Mesodermal cell (in vitro differentiated cells): ENCODE measurements around the gene MYOM3.
"Not testable (repeated sequence)": the region's sequence is repeated elsewhere in the genome, so short reads cannot be mapped to it uniquely, and the experiment has no call there.

Experiments
- H3K27ac ChIP-seq: 2 replicates; pipeline ENCODE4 v1.7.0; 2013; ENCODE audit warnings: mild to moderate bottlenecking, low read depth, low read length, moderate library complexity; ENCODE audit not compliant: severe bottlenecking
- H3K36me3 ChIP-seq: 2 replicates; pipeline ENCODE4 v1.7.1; 2013; ENCODE audit warnings: mild to moderate bottlenecking, low read length, moderate library complexity; ENCODE audit not compliant: control insufficient read depth, insufficient read depth
- H3K4me1 ChIP-seq: one replicate; pipeline ENCODE4 v1.7.1; 2013; ENCODE audit warnings: mild to moderate bottlenecking, low read length; ENCODE audit not compliant: insufficient read depth, control insufficient read depth, poor library complexity, severe bottlenecking
- H3K4me3 ChIP-seq: 2 replicates; pipeline ENCODE4 v1.7.0; 2013; ENCODE audit warnings: low read length, control low read depth, mild to moderate bottlenecking; ENCODE audit not compliant: insufficient read depth, poor library complexity, severe bottlenecking; ENCODE audit errors: extremely low read depth
- H3K9me3 ChIP-seq: 2 replicates; pipeline ENCODE4 v1.7.1; 2013; ENCODE audit warnings: mild to moderate bottlenecking, low read length, moderate library complexity; ENCODE audit not compliant: control insufficient read depth
- WGBS, 2 experiments: methylation state at CpG; one replicate each; pipeline ENCODE4 v1.1.5; 2013; ENCODE audit warnings: missing lambda C conversion rate in 2 of 2; ENCODE audit not compliant: insufficient coverage in 2 of 2; 5-methylcytosine and 5-hydroxymethylcytosine counted together

MYOM3 gene

DNA sequence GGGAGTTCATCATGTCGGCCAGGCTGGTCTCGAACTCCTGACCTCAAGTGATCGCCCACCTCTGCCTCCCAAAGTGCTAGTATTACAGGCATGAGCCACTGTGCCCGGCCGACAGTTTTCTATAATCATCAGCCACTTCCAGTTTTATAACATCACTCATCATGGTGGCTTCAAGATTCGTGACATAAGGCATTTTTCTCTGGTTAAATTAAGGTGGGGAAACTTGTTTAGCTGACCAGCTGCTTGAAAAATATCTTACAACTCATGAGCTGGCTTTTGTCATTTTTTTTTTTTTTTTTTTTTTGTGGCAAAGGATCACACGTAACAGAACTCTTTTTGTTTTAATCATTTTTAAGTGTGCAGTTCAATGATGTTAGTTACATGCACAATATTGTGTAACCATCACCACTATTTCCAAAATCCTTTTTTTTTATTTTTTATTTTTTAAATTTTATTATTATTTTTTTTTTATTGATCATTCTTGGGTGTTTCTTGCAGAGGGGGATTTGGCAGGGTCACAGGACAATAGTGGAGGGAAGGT lies 80.9 kb downstream of the MYOM3 start:
- 83 to 84% methylated on average over 4 to 5 of the region's 7 CpGs for WGBS, 2 experiments
- not testable (repeated sequence) for H3K36me3 ChIP-seq, H3K4me1 ChIP-seq, H3K4me3 ChIP-seq, H3K9me3 ChIP-seq, H3K27ac ChIP-seq

DNA sequence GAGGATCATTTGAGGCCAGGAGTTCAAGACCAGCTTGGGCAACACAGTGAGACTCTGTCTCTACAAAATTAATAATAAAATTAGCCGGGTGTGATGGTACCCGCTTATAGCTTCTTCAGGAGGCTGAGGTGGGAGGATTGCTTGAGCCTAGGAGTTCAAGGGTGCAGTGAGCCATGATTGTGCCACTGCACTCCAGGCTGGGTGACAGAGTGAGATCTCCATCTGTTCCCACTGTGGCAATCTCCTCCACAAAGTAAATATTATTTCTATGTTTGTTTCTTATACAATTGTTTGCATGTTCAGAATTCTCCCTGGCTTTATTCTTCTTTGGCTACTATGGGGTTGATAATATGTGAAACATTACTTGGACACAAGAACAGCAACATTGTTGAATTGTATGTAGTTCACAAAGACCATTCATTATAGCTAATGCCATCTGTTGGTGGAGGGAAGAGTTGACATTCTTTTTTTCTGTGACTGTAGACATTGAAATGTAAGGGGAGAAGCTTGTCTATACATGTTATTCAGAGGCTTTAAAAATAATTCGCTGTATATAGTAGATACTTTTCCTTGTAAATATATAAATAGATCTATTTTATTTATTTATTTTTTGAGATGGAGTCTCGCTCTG lies 84.0 kb downstream of the MYOM3 start:
- 40 to 96% methylated on average over 1 to 3 of the region's 4 CpGs for WGBS, 2 experiments
- Histone ChIP-seq H3K4me1 (no peaks in the 10 kb centered on the region), H3K27ac (no peak overlapping the region), H3K9me3 (no peaks in the 10 kb centered on the region), H3K4me3 (no peak overlapping the region), H3K36me3 (no peaks in the 10 kb centered on the region)

DNA sequence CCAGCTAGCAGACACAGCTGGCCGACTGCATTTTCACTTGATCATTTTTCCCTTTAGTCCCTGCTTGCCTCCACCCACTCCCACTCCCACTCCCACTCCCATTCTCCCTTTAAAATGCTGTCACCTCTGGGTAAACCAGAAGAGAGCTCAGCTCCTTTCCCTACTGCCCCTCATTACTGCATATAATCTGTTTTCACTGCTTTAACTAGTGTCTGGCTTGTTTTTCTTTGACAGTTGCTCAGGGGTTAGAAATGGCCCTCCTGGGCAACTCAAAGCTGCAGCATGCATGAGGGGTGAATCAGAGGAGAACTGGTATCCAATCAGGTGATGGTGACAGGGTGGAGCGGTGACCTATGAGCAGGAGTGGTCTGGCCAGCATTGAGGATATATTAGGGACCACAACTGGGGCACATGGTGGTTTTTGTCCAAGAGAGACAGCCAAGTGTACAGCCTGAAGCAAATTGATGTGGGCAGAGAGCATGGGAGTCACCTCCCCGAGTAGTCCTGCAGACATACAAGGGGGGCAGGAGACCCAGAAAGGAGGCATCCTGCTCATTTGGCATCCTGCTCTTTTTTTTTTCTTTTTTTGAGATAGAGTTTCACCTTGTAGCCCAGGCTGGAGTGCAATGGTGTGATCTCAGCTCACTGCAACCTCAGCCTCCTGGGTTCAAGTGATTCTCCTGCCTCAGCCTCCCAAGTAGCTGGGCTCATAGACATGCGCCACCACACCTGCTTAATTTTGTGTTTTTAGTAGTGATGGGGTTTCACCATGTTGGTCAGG lies 89.2 kb downstream of the MYOM3 start:
- WGBS, 2 experiments = 61 to 69% methylated on average over 3 of the region's 4 CpGs
- Histone ChIP-seq H3K36me3 (no peaks in the 10 kb centered on the region), H3K4me1 (peaks cover 36% of the 10 kb centered on the region), H3K4me3 (no peak overlapping the region), H3K27ac (peak overlapping the region; percentile 82), H3K9me3 (no peaks in the 10 kb centered on the region)

DNA sequence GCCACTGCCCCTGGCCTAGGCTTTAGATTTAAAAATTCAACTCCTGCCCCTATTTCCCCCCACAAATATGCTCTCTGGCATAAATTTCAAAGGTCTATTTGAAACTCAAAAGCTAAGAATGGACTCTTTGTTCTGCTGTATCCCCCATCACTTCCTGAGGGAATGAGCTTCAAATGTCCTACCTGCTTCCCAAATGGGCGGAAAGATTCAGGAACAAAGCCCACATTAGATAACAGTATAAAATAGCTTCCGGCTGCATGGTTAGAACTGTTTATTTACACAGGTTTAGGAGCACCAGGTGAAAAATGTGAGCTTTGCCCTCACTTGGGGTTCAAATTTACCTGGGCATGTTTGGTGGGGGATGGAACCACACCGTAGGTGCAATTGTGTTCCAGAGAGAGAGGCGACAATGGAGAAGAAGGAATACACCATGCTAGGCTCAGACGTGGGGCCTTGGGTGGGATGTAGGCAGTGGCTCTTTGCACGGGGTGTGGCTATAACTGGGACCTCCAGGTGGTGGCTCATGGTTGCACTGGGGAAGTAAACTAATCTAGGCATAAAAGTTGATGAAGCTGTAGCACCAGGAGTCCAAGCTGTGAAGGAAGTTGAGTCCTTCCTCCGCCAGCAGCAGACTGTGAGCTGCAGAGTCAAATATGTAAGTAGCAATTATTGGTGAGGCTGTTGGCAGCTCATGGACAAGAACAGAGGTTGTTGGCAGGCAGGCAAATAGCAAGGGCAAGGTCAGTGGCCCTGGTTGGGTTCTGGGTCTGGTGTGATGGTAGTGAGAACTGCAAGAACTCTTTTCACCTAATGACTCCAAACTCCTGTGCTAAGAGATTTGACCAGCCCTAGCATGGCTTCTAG lies 90.3 kb downstream of the MYOM3 start:
- Histone ChIP-seq H3K4me3 (no peak overlapping the region), H3K4me1 (peaks cover 36% of the 10 kb centered on the region), H3K27ac (peak overlapping the region; percentile 82), H3K36me3 (no peaks in the 10 kb centered on the region), H3K9me3 (no peaks in the 10 kb centered on the region)
- WGBS, 2 experiments = 97 to 100% methylated on average over 5 to 7 of the region's 7 CpGs

DNA sequence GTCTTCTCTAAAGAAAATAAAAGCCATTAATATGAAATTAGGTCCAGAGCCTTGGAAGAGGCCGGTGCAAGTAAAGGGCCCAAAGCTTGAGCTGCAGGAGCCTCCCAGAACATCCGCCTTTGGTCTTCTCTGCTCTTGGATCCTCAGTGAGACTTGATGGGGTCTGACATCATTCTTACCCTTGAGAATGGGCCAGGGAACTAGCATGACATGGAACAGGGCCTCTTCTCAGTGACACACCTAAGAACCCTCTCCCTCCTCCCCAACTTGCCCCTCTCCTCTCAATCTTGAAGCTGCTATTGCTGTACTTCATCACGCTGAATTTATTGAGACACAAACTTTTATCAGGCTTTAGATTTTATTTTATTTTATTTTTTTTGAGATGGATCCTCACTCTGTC lies 91.5 kb downstream of the MYOM3 start:
- Histone ChIP-seq H3K27ac (no peak overlapping the region), H3K36me3 (no peaks in the 10 kb centered on the region), H3K4me1 (peaks cover 36% of the 10 kb centered on the region), H3K9me3 (no peaks in the 10 kb centered on the region), H3K4me3 (no peak overlapping the region)
- WGBS, 2 experiments = 96 to 100% methylated on average over 2 of the region's 3 CpGs

DNA sequence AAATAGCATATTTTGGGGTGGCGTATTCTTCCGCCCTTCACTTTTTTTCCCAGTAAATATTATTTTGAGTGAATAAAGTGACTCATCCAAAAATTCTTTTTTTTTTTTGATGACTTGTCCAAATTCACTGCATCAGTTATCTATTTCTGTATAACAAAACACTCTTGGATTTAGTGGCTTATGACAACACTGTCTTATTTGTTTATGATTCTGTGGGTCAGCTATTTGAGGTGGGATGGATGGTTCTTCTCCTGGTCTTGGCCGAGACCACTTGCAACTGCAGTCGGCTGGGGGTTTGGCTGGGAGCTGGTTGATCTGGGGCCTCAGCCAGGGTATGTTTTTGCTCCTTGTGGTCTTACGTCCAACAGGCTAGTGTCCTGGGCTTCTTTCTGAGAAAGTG lies 91.9 kb downstream of the MYOM3 start:
- 90 to 100% methylated on average over 2 of the region's 5 CpGs for WGBS, 2 experiments
- Histone ChIP-seq H3K9me3 (no peaks in the 10 kb centered on the region), H3K36me3 (no peaks in the 10 kb centered on the region), H3K4me1 (peaks cover 36% of the 10 kb centered on the region), H3K27ac (no peak overlapping the region), H3K4me3 (no peak overlapping the region)

DNA sequence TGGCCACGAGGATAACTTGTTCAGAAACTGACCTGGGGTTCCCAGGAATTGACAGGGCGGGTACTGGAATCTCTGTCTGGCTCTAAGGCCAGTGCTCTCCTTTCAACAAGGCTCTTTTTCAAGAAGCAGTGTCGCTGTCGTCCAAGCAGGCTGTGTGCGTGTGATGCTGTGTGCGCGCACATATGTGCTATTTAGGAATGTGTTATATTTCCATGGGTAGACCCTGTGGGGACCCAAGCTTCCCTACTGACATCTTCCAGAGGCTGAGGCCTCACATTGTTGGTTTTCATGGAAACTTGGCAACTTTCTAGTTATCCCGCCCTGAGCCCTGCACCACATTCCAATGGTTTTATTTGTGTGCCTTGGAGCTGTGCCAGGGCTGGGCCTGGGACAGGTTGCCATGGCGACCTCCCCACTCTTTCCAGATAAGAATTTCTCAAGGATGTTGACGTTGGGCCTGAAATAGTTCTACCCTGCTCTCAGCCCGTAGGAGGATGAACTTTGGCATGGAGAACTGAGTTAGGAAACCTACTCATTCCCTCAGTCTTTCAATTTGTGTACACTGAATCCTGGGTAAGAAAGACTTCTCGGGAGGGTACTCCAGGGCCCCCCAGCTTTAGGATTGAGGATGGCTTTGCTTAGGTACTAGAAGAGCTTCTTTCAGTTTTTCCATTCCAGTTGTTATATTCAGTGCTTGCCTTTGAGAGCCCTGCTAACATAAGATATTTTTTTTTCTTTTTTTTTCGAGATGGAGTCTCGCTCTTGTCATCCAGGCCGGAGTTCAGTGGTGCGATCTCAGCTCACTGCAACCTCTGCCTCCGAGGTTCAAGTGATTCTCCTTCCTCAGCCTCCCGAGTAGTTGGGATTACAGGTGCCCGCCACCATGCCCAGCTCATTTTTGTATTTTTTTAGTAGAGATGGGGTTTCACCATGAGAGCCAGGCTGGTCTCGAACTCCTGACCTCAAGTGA lies 93.0 kb downstream of the MYOM3 start:
- WGBS, 2 experiments = 82 to 87% methylated on average over 11 to 14 of the region's 20 CpGs
- Histone ChIP-seq H3K4me3 (no peak overlapping the region), H3K9me3 (no peaks in the 10 kb centered on the region), H3K27ac (peak overlapping the region; percentile 95), H3K4me1 (peaks cover 36% of the 10 kb centered on the region), H3K36me3 (no peaks in the 10 kb centered on the region)

DNA sequence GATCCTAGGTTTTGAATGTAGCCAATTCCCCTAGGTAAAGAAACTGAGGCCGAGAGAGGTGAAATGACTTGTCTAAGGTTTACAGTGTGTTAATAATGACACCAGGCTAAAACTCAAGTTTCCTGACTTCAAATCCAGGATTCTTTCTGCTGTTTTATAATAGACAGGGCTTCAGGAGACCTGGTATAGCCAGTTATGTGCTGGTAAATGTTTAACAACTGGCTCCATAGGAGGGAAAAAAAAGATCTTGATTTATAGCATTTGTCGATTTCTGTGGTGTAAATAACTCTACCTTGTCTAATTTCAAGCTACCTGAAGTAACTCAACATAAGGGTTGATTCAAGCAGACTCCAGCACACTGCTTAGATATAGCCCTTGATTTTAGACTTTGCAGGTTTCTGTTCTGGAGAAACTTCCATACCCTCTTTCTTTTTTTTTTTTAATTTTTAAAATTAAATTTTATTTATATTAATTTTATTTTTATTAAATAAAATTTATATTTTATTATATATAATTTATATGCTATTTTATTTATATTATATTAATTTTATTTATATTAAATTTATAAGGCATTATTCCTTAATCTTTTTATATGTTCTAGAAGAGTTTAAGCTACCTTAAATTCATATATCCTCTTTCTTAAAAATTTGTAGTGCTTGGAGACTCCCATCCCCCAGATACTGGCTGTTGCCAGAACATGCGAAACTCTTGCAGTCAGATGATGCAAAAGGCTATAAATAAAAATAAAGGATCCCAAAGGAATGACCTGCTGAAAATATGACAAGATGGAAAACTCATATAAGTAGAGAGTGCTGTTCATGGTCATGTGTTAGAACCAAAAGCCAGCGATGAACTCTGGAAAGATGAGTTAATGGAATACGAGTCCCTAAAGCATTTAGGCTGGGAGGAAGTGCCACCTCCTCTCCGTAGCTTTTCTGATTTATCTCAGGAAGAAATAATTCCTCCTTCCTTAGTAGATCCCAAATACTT lies 96.4 kb downstream of the MYOM3 start:
- Histone ChIP-seq H3K36me3 (no peaks in the 10 kb centered on the region), H3K9me3 (no peaks in the 10 kb centered on the region), H3K27ac (no peak overlapping the region), H3K4me3 (no peak overlapping the region), H3K4me1 (peaks cover 21% of the 10 kb centered on the region)
- WGBS, 2 experiments = 77 to 100% methylated on average over 3 of the region's 6 CpGs

DNA sequence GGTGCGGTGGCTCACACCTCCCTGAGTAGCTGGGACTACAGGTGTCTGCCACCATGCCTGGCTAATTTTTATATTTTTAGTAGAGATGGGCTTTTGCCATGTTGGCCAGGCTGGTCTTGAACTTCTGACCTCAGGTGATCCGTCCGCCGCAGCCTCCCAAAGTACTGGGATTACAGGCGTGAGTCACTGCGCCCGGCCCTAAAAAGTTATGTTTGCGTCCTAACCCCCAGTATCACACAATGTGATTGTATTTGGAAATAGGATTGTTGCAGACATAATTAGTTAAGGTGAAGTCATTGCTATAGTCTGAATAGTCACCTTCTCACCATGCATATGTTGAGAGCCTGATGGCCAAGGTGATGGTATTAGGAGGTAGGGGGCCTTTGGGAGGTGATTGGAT lies 99.1 kb downstream of the MYOM3 start:
- 83 to 100% methylated on average over 1 to 7 of the region's 8 CpGs for WGBS, 2 experiments
- not testable (repeated sequence) for H3K4me3 ChIP-seq

More for the DNA sequence above, 99.1 kb downstream of the MYOM3 start:
- H3K9me3 ChIP-seq, H3K36me3 ChIP-seq, H3K27ac ChIP-seq: not testable (repeated sequence)
- peaks cover 12% of the 10 kb centered on the region for H3K4me1 ChIP-seq
